Measurements from ENCODE around the gene KIF26B.
"Not testable (repeated sequence)": the region's sequence is repeated elsewhere in the genome, so short reads cannot be mapped to it uniquely, and the experiment has no call there.

The KIF26B gene

GRCh38 chr1:245652660-245653427 is 498.1 kb downstream of the KIF26B start:
- no peak for DNase-seq (ENCODE audit: low read depth)

GRCh38 chr1:245654460-245655050 is 499.8 kb downstream of the KIF26B start:
- DNase-seq (ENCODE audit: low read depth) = no peak

- DNase-seq (ENCODE audit: low read depth) = no peak
These were observed 501.5 kb downstream of the KIF26B start for GRCh38 chr1:245656189-245656717.

- no peak for DNase-seq (ENCODE audit: low read depth)
These were observed 502.6 kb downstream of the KIF26B start for GRCh38 chr1:245657371-245657770.

GRCh38 chr1:245663373-245663772 is 508.6 kb downstream of the KIF26B start:
- DNase-seq (ENCODE audit: low read depth) = no peak

GRCh38 chr1:245663841-245664240 is 509.1 kb downstream of the KIF26B start:
- DNase-seq (ENCODE audit: low read depth) = no peak

GRCh38 chr1:245666412-245666811 is 511.6 kb downstream of the KIF26B start:
- no peak for DNase-seq (ENCODE audit: low read depth)

GRCh38 chr1:245671349-245671748 is 516.6 kb downstream of the KIF26B start:
- no peak for DNase-seq (ENCODE audit: low read depth)

GRCh38 chr1:245671966-245672767 is 517.4 kb downstream of the KIF26B start:
- DNase-seq (ENCODE audit: low read depth) = no peak

- DNase-seq (ENCODE audit: low read depth) = not testable (repeated sequence)
These were observed 518.3 kb downstream of the KIF26B start for GRCh38 chr1:245672836-245673656.

- peak; percentile 5 for DNase-seq (ENCODE audit: low read depth)
These were observed 519.2 kb downstream of the KIF26B start for GRCh38 chr1:245673881-245674414.

- DNase-seq (ENCODE audit: low read depth) = no peak
These were observed 522.9 kb downstream of the KIF26B start for GRCh38 chr1:245677461-245678240.

GRCh38 chr1:245678860-245679411 is 524.2 kb downstream of the KIF26B start:
- DNase-seq (ENCODE audit: low read depth) = no peak

GRCh38 chr1:245679821-245680780 is 525.3 kb downstream of the KIF26B start:
- no peak for DNase-seq (ENCODE audit: low read depth)

GRCh38 chr1:245682638-245683628 is 528.1 kb downstream of the KIF26B start:
- peak; percentile 23 for DNase-seq (ENCODE audit: low read depth)

- no peak for DNase-seq (ENCODE audit: low read depth)
These were observed 528.9 kb downstream of the KIF26B start for GRCh38 chr1:245683676-245684075.

GRCh38 chr1:245684166-245684565 is 529.4 kb downstream of the KIF26B start:
- DNase-seq (ENCODE audit: low read depth) = no peak

- no peak for DNase-seq (ENCODE audit: low read depth)
These were observed 529.8 kb downstream of the KIF26B start for GRCh38 chr1:245684571-245684970.

All from GM04503 (cell line).